Mucosa of rectum (tissue), 2 donors: Measurements from ENCODE around the gene TMEM214.
A peak's percentile ranks its signal among the peaks of the same experiment; 100 is the strongest.

ENCODE experiments used
- H3K27ac ChIP-seq, 2 donors: one replicate each; pipeline ENCODE4 v1.7.0; 2013; ENCODE audit warnings: inconsistent platforms in 2 of 2, low read depth in 2 of 2, low read length in 2 of 2
- H3K27me3 ChIP-seq, 2 donors: one replicate each; pipeline ENCODE4 v1.7.0; 2013; ENCODE audit warnings: low read length in 2 of 2; ENCODE audit not compliant: control insufficient read depth in 2 of 2, insufficient read depth in 2 of 2
- H3K36me3 ChIP-seq, 2 donors: one replicate each; pipeline ENCODE4 v1.7.0; 2013; ENCODE audit warnings: low read length in 2 of 2; ENCODE audit not compliant: control insufficient read depth in 2 of 2, insufficient read depth in 2 of 2
- H3K4me1 ChIP-seq, 2 donors: one replicate each; pipeline ENCODE4 v1.7.0; 2013; ENCODE audit warnings: low read length in 2 of 2, mild to moderate bottlenecking in 1 of 2; ENCODE audit not compliant: control insufficient read depth in 2 of 2, insufficient read depth in 2 of 2
- H3K4me3 ChIP-seq, 2 donors: one replicate each; pipeline ENCODE4 v1.7.0; 2013; ENCODE audit warnings: low read length in 2 of 2
- H3K9ac ChIP-seq, 2 donors: one replicate each; pipeline ENCODE4 v1.7.0; 2013; ENCODE audit warnings: low read length in 2 of 2, low read depth in 1 of 2, mild to moderate bottlenecking in 1 of 2
- H3K9me3 ChIP-seq, 2 donors: one replicate each; pipeline ENCODE4 v1.7.0; 2013; ENCODE audit warnings: low read length in 2 of 2; ENCODE audit not compliant: control insufficient read depth in 2 of 2
- donor health status: healthy.
- donor health status: Normal muscosa, but diverticular disease.

TMEM214 gene

DNA sequence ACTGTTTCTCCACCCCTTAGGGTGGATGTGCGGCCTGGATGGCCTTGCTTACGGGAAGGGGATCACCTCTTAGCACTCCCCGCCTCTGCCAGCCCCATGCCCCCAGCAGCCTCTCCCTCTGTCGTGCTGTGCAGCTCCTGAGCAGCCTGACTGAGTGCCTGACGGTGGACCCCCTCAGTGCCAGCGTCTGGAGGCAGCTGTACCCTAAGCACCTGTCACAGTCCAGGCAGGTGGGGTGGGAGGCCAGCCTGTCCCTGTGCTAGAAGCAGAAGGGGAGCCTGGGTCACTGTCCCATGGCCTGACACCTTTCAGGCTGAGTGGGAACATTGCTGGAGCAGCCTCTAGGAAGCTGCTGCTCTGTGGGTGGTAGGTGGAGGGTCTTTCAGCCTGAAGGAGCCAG is 5.2 kb downstream of the TMEM214 start:
- Histone ChIP-seq H3K27me3 (no peaks in the 10 kb centered on the region), H3K9me3 (no peaks in the 10 kb centered on the region), H3K27ac (no peak overlapping the region), H3K36me3 (peaks cover 65 to 70% of the 10 kb centered on the region in 2 donors), H3K9ac (no peak overlapping the region), H3K4me3 (no peak overlapping the region), H3K4me1 (peaks cover 17 to 19% of the 10 kb centered on the region in 2 donors)

DNA sequence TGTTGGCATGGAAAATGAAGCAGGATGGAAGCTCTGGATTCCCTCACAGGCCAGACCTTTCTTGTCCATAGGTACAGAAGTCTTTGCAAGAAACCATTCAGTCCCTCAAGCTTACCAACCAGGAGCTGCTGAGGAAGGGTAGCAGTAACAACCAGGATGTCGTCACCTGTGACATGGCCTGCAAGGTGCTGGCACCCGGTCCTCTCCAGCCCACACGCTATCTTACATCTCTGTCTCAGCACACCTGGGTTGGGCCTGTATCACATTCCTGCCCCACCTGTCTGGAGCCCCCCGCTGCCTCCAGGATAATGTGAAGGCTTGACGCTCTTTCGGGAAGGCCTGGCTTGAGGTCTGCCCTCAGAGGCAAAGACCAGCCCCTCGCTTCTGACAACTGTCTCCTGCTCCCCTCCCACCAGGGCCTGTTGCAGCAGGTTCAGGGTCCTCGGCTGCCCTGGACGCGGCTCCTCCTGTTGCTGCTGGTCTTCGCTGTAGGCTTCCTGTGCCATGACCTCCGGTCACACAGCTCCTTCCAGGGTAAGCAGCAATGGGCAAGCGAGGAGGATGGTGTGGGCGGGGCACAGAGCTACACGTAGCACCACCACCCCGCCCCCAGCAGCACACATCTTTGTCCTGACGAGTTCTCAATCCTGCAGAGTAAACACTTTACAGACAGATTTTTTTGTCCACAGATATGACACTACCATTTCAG is 6.0 kb downstream of the TMEM214 start:
- Histone ChIP-seq H3K27me3 (no peaks in the 10 kb centered on the region), H3K4me3 (no peak overlapping the region), H3K9ac (no peak overlapping the region), H3K27ac (no peak overlapping the region), H3K9me3 (no peaks in the 10 kb centered on the region), H3K36me3 (peaks cover 65 to 70% of the 10 kb centered on the region in 2 donors), H3K4me1 (peaks cover 10 to 19% of the 10 kb centered on the region in 2 donors)

GRCh38 chr2:27039426-27039825 is 6.7 kb downstream of the TMEM214 start:
- Histone ChIP-seq H3K4me1 (peaks cover 6 to 13% of the 10 kb centered on the region in 2 donors), H3K27me3 (no peaks in the 10 kb centered on the region), H3K9me3 (no peaks in the 10 kb centered on the region), H3K36me3 (peaks cover 65 to 70% of the 10 kb centered on the region in 2 donors), H3K4me3 (no peak overlapping the region), H3K27ac (no peak overlapping the region), H3K9ac (no peak overlapping the region)

DNA sequence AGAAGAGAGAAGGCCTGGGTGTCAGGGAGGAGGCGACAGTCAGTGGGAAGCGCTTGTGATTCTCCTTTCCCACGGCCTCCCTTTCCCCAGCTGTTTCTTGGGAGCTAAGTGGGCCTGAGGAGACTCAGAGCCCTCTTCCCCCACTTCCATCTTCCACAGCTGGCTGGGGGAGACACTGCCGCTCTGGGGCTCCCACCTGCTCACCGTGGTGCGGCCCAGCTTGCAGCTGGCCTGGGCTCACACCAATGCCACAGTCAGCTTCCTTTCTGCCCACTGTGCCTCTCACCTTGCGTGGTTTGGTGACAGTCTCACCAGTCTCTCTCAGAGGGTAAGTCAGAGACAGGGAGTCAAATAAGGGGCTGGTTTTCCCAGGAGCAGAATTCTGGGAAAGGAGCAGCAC is 7.1 kb downstream of the TMEM214 start:
- peaks cover 65 to 69% of the 10 kb centered on the region in 2 donors for H3K36me3 ChIP-seq
- H3K4me3 ChIP-seq = no peak overlapping the region
- no peaks in the 10 kb centered on the region for H3K9me3 ChIP-seq
- H3K27ac ChIP-seq = no peak overlapping the region
- peaks cover 6 to 13% of the 10 kb centered on the region in 2 donors for H3K4me1 ChIP-seq
- no peak overlapping the region for H3K9ac ChIP-seq
- no peaks in the 10 kb centered on the region for H3K27me3 ChIP-seq

DNA sequence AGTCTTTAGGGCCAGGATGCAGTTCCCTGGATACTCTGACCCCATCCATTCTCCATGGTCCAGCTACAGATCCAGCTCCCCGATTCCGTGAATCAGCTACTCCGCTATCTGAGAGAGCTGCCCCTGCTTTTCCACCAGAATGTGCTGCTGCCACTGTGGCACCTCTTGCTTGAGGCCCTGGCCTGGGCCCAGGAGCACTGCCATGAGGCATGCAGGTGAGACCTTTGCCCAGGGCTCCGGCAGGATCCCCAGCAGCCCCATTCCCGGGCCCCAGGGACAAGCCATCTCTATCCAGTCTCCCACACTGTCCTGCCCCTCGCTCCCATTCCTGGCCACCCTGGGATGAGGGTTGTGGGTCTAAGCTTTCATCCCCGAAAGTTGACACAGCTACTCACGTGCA is 7.5 kb downstream of the TMEM214 start:
- H3K4me1 ChIP-seq = peaks cover 6 to 13% of the 10 kb centered on the region in 2 donors
- H3K9me3 ChIP-seq = no peaks in the 10 kb centered on the region
- no peak overlapping the region for H3K4me3 ChIP-seq
- no peak overlapping the region for H3K27ac ChIP-seq
- H3K36me3 ChIP-seq = peaks cover 61 to 66% of the 10 kb centered on the region in 2 donors
- no peak overlapping the region for H3K9ac ChIP-seq
- H3K27me3 ChIP-seq = no peaks in the 10 kb centered on the region

GRCh38 chr2:27041752-27042151 is 9.0 kb downstream of the TMEM214 start:
- Histone ChIP-seq H3K4me1 (peaks cover 6 to 13% of the 10 kb centered on the region in 2 donors), H3K9ac (no peak overlapping the region), H3K36me3 (peaks cover 47 to 51% of the 10 kb centered on the region in 2 donors), H3K4me3 (no peak overlapping the region), H3K9me3 (no peaks in the 10 kb centered on the region), H3K27me3 (no peaks in the 10 kb centered on the region), H3K27ac (peak overlapping the region in 1 of 2 donors; percentile 32)

DNA sequence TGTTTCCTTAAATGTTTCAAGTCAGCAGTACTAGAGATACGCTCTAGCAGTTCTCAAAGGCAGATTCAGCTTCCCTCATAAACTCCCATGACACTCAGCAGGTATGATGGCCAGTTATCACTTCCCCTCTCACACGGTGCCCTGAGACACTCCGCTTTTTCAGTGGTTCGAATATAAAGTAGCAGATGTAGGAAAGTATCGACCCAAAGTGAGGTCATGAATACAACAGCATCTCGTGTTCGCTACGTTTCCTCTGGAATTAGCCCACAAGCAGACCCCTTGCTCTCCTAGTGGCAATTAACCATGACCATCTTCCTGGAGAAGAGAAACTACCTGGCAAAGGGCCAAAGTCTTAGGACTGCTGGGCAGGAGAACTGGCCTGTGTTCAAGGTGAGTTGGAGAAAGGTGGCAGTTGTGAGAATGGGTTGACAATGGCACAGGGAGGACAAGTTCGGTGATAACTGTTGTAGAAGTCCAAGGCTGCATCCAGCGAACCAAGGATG is 9.4 kb downstream of the TMEM214 start:
- Histone ChIP-seq H3K4me3 (no peak overlapping the region), H3K9ac (no peak overlapping the region), H3K36me3 (peaks cover 42 to 46% of the 10 kb centered on the region in 2 donors), H3K4me1 (peaks cover 6 to 13% of the 10 kb centered on the region in 2 donors), H3K27me3 (no peaks in the 10 kb centered on the region), H3K27ac (peak overlapping the region in 1 of 2 donors; percentile 14), H3K9me3 (no peaks in the 10 kb centered on the region)

GRCh38 chr2:27042985-27043634 is 10.3 kb downstream of the TMEM214 start:
- Histone ChIP-seq H3K36me3 (peaks cover 34 to 37% of the 10 kb centered on the region in 2 donors), H3K27me3 (no peaks in the 10 kb centered on the region), H3K9ac (no peak overlapping the region), H3K27ac (peak overlapping the region in 1 of 2 donors; percentile 43), H3K9me3 (no peaks in the 10 kb centered on the region), H3K4me1 (peaks cover 6 to 13% of the 10 kb centered on the region in 2 donors), H3K4me3 (no peak overlapping the region)

GRCh38 chr2:27049422-27050280 is 16.9 kb downstream of the TMEM214 start:
- H3K9ac ChIP-seq = peak overlapping the region; percentile 54 to 73
- no peaks in the 10 kb centered on the region for H3K27me3 ChIP-seq
- peaks cover 11 to 19% of the 10 kb centered on the region in 2 donors for H3K4me1 ChIP-seq
- peaks cover 7 to 8% of the 10 kb centered on the region in 2 donors for H3K36me3 ChIP-seq
- H3K4me3 ChIP-seq = peak overlapping the region; percentile 78 to 87
- H3K9me3 ChIP-seq = no peaks in the 10 kb centered on the region
- H3K27ac ChIP-seq = peak overlapping the region; percentile 82 to 95
